ENCODE measurements around the gene RILPL2. TPM values are rescaled to one million over a fixed set of nuclear protein-coding genes. Genes with fewer than 3 reads are reported as not detected.

The RILPL2 gene
- total and polyA plus RNA-seq, 2 experiments from 2014 or later, result 2.5 to 3.7 TPM

GRCh38 chr12:123384994-123385376, 51.5 kb downstream of the RILPL2 start:
- Histone ChIP-seq H3K79me2 (peaks cover 33% of the 10 kb centered on the region), H3K36me3 (replicated peaks; ENCODE audit: insufficient read depth, low read depth) (no peaks in the 10 kb centered on the region), H3K4me2 (peak overlapping the region; percentile 95), H3K27me3 (no peaks in the 10 kb centered on the region), H4K20me1 (ENCODE audit: insufficient read depth, poor library complexity, severe bottlenecking) (peaks cover 3% of the 10 kb centered on the region), H3K9me3 (ENCODE audit: low read depth) (no peaks in the 10 kb centered on the region), H2AFZ (peak overlapping the region; percentile 35), H3K4me1 (ENCODE audit: insufficient read depth) (peaks cover 10% of the 10 kb centered on the region), H3K4me3 (no peak overlapping the region), H3K9me2 (replicated peaks; ENCODE audit: insufficient read depth) (no peaks in the 10 kb centered on the region), H3K27ac (no peak overlapping the region)
- DNase-seq (ENCODE audit: low spot score), result no peak
- TF ChIP-seq EZH2 (IDR thresholded peaks at IDR 0.05; ENCODE audit: borderline replicate concordance) (no peak), EZH2phosphoT487 (IDR thresholded peaks at IDR 0.05; ENCODE audit: low read depth, severe bottlenecking, unreplicated experiment) (no peak)
- TF ChIP-seq, protein P1, sequence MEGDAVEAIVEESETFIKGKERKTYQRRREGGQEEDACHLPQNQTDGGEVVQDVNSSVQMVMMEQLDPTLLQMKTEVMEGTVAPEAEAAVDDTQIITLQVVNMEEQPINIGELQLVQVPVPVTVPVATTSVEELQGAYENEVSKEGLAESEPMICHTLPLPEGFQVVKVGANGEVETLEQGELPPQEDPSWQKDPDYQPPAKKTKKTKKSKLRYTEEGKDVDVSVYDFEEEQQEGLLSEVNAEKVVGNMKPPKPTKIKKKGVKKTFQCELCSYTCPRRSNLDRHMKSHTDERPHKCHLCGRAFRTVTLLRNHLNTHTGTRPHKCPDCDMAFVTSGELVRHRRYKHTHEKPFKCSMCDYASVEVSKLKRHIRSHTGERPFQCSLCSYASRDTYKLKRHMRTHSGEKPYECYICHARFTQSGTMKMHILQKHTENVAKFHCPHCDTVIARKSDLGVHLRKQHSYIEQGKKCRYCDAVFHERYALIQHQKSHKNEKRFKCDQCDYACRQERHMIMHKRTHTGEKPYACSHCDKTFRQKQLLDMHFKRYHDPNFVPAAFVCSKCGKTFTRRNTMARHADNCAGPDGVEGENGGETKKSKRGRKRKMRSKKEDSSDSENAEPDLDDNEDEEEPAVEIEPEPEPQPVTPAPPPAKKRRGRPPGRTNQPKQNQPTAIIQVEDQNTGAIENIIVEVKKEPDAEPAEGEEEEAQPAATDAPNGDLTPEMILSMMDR (IDR thresholded peaks at IDR 0.05; ENCODE audit: poor library complexity), result no peak
- WGBS (ENCODE audit: low lambda C conversion rate, missing lambda C conversion rate), result 6% methylated on average over 1 of the region's 1 CpG

- DNase-seq (ENCODE audit: low spot score), result peak; percentile 38
- Histone ChIP-seq H2AFZ (peak overlapping the region; percentile 35), H3K9me3 (ENCODE audit: low read depth) (no peaks in the 10 kb centered on the region)
Measured at GRCh38 chr12:123384318-123384993, 52.0 kb downstream of the RILPL2 start.

DNA sequence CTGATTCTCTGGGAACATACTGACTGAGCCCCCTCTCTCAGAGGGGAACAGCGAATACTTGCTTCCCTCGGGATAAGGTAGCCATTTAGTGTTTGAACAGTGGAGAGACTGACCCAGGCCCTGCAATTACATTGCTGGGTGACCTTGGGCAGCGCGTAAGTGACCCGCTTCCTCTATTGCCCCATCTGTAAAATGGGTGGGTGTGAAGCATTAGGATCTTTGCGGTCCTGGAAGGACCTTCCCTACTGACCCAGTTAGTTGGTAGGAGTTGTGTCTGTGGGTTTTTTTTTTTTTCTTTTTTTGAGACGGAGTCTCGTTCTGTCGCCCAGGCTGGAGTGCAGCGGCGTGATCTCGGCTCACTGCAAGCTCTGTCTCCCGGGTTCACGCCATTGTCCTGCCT, 53.8 kb downstream of the RILPL2 start:
- no peak overlapping the region for H3K4me3 ChIP-seq
- H3K27ac ChIP-seq, result no peak overlapping the region
- no peaks in the 10 kb centered on the region for H4K20me1 ChIP-seq (ENCODE audit: insufficient read depth, poor library complexity, severe bottlenecking)
- H3K4me2 ChIP-seq, result no peak overlapping the region
- H3K79me2 ChIP-seq, result peaks cover 27% of the 10 kb centered on the region
- no peaks in the 10 kb centered on the region for H3K36me3 ChIP-seq (replicated peaks; ENCODE audit: insufficient read depth, low read depth)
- 98% methylated on average over 6 of the region's 14 CpGs for WGBS (ENCODE audit: low lambda C conversion rate, missing lambda C conversion rate)
- DNase-seq (ENCODE audit: low spot score), result no peak
- no peaks in the 10 kb centered on the region for H3K27me3 ChIP-seq
- no peak for TF ChIP-seq EZH2phosphoT487 (IDR thresholded peaks at IDR 0.05; ENCODE audit: low read depth, severe bottlenecking, unreplicated experiment)
- TF ChIP-seq EZH2 (IDR thresholded peaks at IDR 0.05; ENCODE audit: borderline replicate concordance), result no peak
- TF ChIP-seq, protein P1 (IDR thresholded peaks at IDR 0.05; ENCODE audit: poor library complexity), result no peak
- peaks cover 2% of the 10 kb centered on the region for H3K4me1 ChIP-seq (ENCODE audit: insufficient read depth)
- no peaks in the 10 kb centered on the region for H3K9me2 ChIP-seq (replicated peaks; ENCODE audit: insufficient read depth)
- no peak overlapping the region for H2AFZ ChIP-seq
- no peaks in the 10 kb centered on the region for H3K9me3 ChIP-seq (ENCODE audit: low read depth)

More at GRCh38 chr12:123384318-123384993, 52.0 kb downstream of the RILPL2 start:
- Histone ChIP-seq H3K79me2 (peaks cover 28% of the 10 kb centered on the region), H3K36me3 (replicated peaks; ENCODE audit: insufficient read depth, low read depth) (no peaks in the 10 kb centered on the region), H3K4me1 (ENCODE audit: insufficient read depth) (peaks cover 8% of the 10 kb centered on the region), H3K4me2 (peak overlapping the region; percentile 95), H3K27me3 (no peaks in the 10 kb centered on the region), H3K4me3 (peak overlapping the region; percentile 39), H3K9me2 (replicated peaks; ENCODE audit: insufficient read depth) (no peaks in the 10 kb centered on the region), H4K20me1 (ENCODE audit: insufficient read depth, poor library complexity, severe bottlenecking) (no peaks in the 10 kb centered on the region), H3K27ac (peak overlapping the region; percentile 22)
- 3% methylated on average over 34 of the region's 41 CpGs for WGBS (ENCODE audit: low lambda C conversion rate, missing lambda C conversion rate)
- TF ChIP-seq, protein P1 (IDR thresholded peaks at IDR 0.05; ENCODE audit: poor library complexity), result no peak
- TF ChIP-seq EZH2 (IDR thresholded peaks at IDR 0.05; ENCODE audit: borderline replicate concordance) (no peak), EZH2phosphoT487 (IDR thresholded peaks at IDR 0.05; ENCODE audit: low read depth, severe bottlenecking, unreplicated experiment) (no peak)
